H9 (cell line): ENCODE measurements around the gene PRDX2. TPM values are rescaled to one million over a fixed set of nuclear protein-coding genes. Genes with fewer than 3 reads are reported as not detected.

Experiments
- DNase-seq: peaks from one replicate; pipeline ENCODE4 v3.0.0-alpha.2; 2017
- H2AFZ ChIP-seq: one replicate; pipeline ENCODE4 v1.6.1; 2013; ENCODE audit warnings: mild to moderate bottlenecking, low read length, control low read depth, moderate library complexity
- H2AK5ac ChIP-seq: 2 replicates; pipeline ENCODE4 v1.6.1; 2013; ENCODE audit warnings: low read length, control low read depth, mixed read lengths; ENCODE audit not compliant: insufficient read length
- H2BK120ac ChIP-seq: one replicate; pipeline ENCODE4 v1.6.1; 2013; ENCODE audit warnings: low read depth, mild to moderate bottlenecking, low read length, control low read depth, inconsistent platforms; ENCODE audit not compliant: poor library complexity, severe bottlenecking
- H2BK12ac ChIP-seq: 2 replicates; pipeline ENCODE4 v1.6.1; 2013; ENCODE audit warnings: low read length, control low read depth, mixed read lengths, low read depth; ENCODE audit not compliant: insufficient read length
- H2BK15ac ChIP-seq: 2 replicates; pipeline ENCODE4 v1.6.1; 2013; ENCODE audit warnings: low read depth, low read length, control low read depth
- H2BK20ac ChIP-seq: one replicate; pipeline ENCODE4 v1.6.1; 2013; ENCODE audit warnings: low read depth, mild to moderate bottlenecking, low read length, control low read depth, inconsistent platforms; ENCODE audit not compliant: poor library complexity, severe bottlenecking
- H2BK5ac ChIP-seq: 2 replicates; pipeline ENCODE4 v1.6.1; 2013; ENCODE audit warnings: low read length, control low read depth, mixed read lengths; ENCODE audit not compliant: insufficient read length
- H3K14ac ChIP-seq: 2 replicates; pipeline ENCODE4 v1.6.1; 2013; ENCODE audit warnings: low read length, control low read depth; ENCODE audit not compliant: insufficient read depth
- H3K18ac ChIP-seq: 2 replicates; pipeline ENCODE4 v1.6.1; 2013; ENCODE audit warnings: low read depth, mild to moderate bottlenecking, mixed read lengths, low read length, control low read depth; ENCODE audit not compliant: insufficient read length
- H3K23ac ChIP-seq: 2 replicates; pipeline ENCODE4 v1.6.1; 2013; ENCODE audit warnings: low read length, control low read depth, mixed read lengths, low read depth; ENCODE audit not compliant: insufficient read length
- H3K23me2 ChIP-seq: 2 replicates; pipeline ENCODE4 v1.6.1; 2013; ENCODE audit warnings: low read depth, mild to moderate bottlenecking, mixed read lengths, low read length, control low read depth; ENCODE audit not compliant: insufficient read length, poor library complexity, severe bottlenecking
- H3K27ac ChIP-seq: 2 replicates; pipeline ENCODE4 v1.5.1; 2013; ENCODE audit warnings: low read length, control low read depth, mixed read lengths, low read depth; ENCODE audit not compliant: insufficient read length
- H3K27me3 ChIP-seq: 2 replicates; pipeline ENCODE4 v1.6.1; 2013; ENCODE audit warnings: low read length, control low read depth, inconsistent platforms; ENCODE audit not compliant: insufficient read depth
- H3K4ac ChIP-seq: 2 replicates; pipeline ENCODE4 v1.6.1; 2013; ENCODE audit warnings: low read depth, mild to moderate bottlenecking, control low read depth, inconsistent platforms, low read length, moderate library complexity
- H3K4me1 ChIP-seq: 2 replicates; pipeline ENCODE4 v1.6.1; 2013; ENCODE audit warnings: low read length, control low read depth, inconsistent platforms; ENCODE audit not compliant: insufficient read depth
- H3K4me2 ChIP-seq: 2 replicates; pipeline ENCODE4 v1.6.1; 2013; ENCODE audit warnings: low read length, control low read depth, mixed read lengths; ENCODE audit not compliant: insufficient read length, insufficient read depth
- H3K56ac ChIP-seq: 2 replicates; pipeline ENCODE4 v1.6.1; 2013; ENCODE audit warnings: low read depth, mild to moderate bottlenecking, mixed read lengths, low read length, control low read depth; ENCODE audit not compliant: insufficient read length
- H3K79me1 ChIP-seq: 2 replicates; pipeline ENCODE4 v1.6.1; 2013; ENCODE audit warnings: low read depth, mild to moderate bottlenecking, moderate library complexity, low read length, control low read depth, inconsistent platforms; ENCODE audit not compliant: insufficient read depth, poor library complexity, severe bottlenecking
- H3K79me2 ChIP-seq: 2 replicates; pipeline ENCODE4 v1.6.1; 2013; ENCODE audit warnings: low read length, control low read depth, inconsistent platforms; ENCODE audit not compliant: insufficient read depth
- H3K9ac ChIP-seq: 2 replicates; pipeline ENCODE4 v1.6.1; 2013; ENCODE audit warnings: low read length, control low read depth, mixed read lengths; ENCODE audit not compliant: insufficient read length; ENCODE audit errors: extremely low read depth
- H3K9me3 ChIP-seq: one replicate; pipeline ENCODE4 v1.6.1; 2013; ENCODE audit warnings: low read depth, low read length, inconsistent platforms; ENCODE audit not compliant: control insufficient read depth
- H3T11ph ChIP-seq: one replicate; pipeline ENCODE4 v1.6.1; 2013; ENCODE audit warnings: mild to moderate bottlenecking, low read length, control low read depth, inconsistent platforms
- H4K20me1 ChIP-seq: one replicate; pipeline ENCODE4 v1.6.1; 2013; ENCODE audit not compliant: control insufficient read depth, insufficient read length, insufficient read depth
- H4K5ac ChIP-seq: 2 replicates; pipeline ENCODE4 v1.6.1; 2013; ENCODE audit warnings: low read depth, mild to moderate bottlenecking, mixed read lengths, low read length, control low read depth; ENCODE audit not compliant: insufficient read length
- H4K8ac ChIP-seq: replicated peaks from 2 replicates; pipeline ENCODE4 v1.6.1; 2013; ENCODE audit warnings: low read length, control low read depth, mixed read lengths, low read depth; ENCODE audit not compliant: insufficient read length
- H4K91ac ChIP-seq: 2 replicates; pipeline ENCODE4 v1.6.1; 2013; ENCODE audit warnings: low read depth, mild to moderate bottlenecking, moderate library complexity, mixed read lengths, low read length, control low read depth; ENCODE audit not compliant: insufficient read length
- H3K27ac Mint-ChIP-seq, 3 experiments: 2 replicates in 2 of 3; 3 replicates in 1 of 3; pipeline ENCODE4 v1.8.0; 2020 to 2021; ENCODE audit warnings: mixed read lengths in 3 of 3, mild to moderate bottlenecking in 1 of 3, moderate library complexity in 1 of 3
- H3K27me3 Mint-ChIP-seq: 2 replicates; pipeline ENCODE4 v1.8.0; 2021; ENCODE audit warnings: low read depth, mild to moderate bottlenecking, moderate library complexity, mixed read lengths
- H3K36me3 Mint-ChIP-seq, 3 experiments: 2 replicates in 2 of 3; 3 replicates in 1 of 3; pipeline ENCODE4 v1.8.0; 2020 to 2021; ENCODE audit warnings: low read depth in 3 of 3, mixed read lengths in 3 of 3; ENCODE audit not compliant: insufficient read depth in 1 of 3
- H3K4me1 Mint-ChIP-seq, 2 experiments: 2 replicates each; pipeline ENCODE4 v1.8.0; 2020; ENCODE audit warnings: mixed read lengths in 2 of 2
- H3K4me3 Mint-ChIP-seq, 2 experiments: 2 replicates in 1 of 2; 3 replicates in 1 of 2; pipeline ENCODE4 v1.8.0; 2020 to 2021; ENCODE audit warnings: mild to moderate bottlenecking in 2 of 2, mixed read lengths in 2 of 2, moderate library complexity in 1 of 2
- H3K9me3 Mint-ChIP-seq, 2 experiments: 2 replicates in 1 of 2; 3 replicates in 1 of 2; pipeline ENCODE4 v1.8.0; 2020; ENCODE audit warnings: mild to moderate bottlenecking in 2 of 2, mixed read lengths in 2 of 2, moderate library complexity in 1 of 2
- CTCF ChIP-seq: fragments of 200-600 bp; sonication (generic); conservative IDR thresholded peaks from 3 replicates; pipeline ENCODE4 v1.8.0; 2021; ENCODE audit warnings: antibody characterized with exemption, mild to moderate bottlenecking
- WGBS: extraction: QIAGEN DNeasy Blood & Tissue Kit; methylation state at CpG from one replicate; pipeline ENCODE4 v1.1.7; 2013; ENCODE audit warnings: missing lambda C conversion rate, low lambda C conversion rate, mixed read lengths; ENCODE audit not compliant: insufficient read length; ENCODE audit errors: extremely low coverage; 5-methylcytosine and 5-hydroxymethylcytosine counted together
- total RNA-seq: library from RNA; stranded (reverse); gene quantifications from 2 replicates; pipeline ENCODE4 v1.2.1, GENCODE V29; 2021

The PRDX2 gene
- total RNA-seq, 1 experiment from 2014 or later: 468 TPM

DNA sequence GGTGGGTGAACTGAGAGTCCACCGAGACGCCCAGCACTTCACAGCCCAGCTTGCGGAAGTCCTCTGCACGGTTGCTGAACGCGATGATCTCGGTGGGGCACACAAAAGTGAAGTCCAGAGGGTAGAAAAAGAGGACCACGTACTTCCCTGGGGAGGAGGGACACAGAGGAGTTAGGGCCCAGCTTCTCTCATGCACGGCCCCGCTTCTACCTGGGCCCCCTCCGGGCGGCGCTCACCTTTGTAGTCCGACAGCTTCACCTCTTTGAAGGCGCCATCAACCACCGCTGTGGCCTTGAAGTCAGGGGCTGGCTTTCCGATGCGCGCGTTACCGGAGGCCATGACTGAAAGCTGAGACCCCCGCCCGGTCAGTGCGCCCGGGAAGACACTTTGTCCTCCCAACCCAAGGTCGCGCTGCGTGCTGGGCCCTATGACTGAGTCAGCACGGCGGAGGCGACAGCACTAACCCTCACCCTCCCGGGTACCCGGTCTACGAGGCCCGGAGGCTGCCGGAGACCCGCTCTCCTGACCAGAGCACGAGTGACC, 606 bp downstream of the PRDX2 start:
- H3K27ac Mint-ChIP-seq: peak overlapping the region in 1 of 3 experiments; percentile 81; a peak in 1 of 7 replicates
- DNase-seq: peak; percentile 45
- Histone ChIP-seq H3T11ph (no peak overlapping the region), H3K23me2 (peaks cover 18% of the 10 kb centered on the region), H3K4ac (no peak overlapping the region), H2AFZ (no peak overlapping the region), H3K27ac (no peak overlapping the region), H3K79me1 (peaks cover 4% of the 10 kb centered on the region), H2BK12ac (no peak overlapping the region), H2BK20ac (no peak overlapping the region), H3K18ac (peak overlapping the region; percentile 73), H2BK15ac (no peak overlapping the region), H2AK5ac (no peak overlapping the region), H4K8ac (no peak overlapping the region), H4K5ac (no peak overlapping the region), H3K27me3 (no peaks in the 10 kb centered on the region), H2BK5ac (no peak overlapping the region), H3K9ac (peak overlapping the region; percentile 85), H2BK120ac (no peak overlapping the region), H3K9me3 (no peaks in the 10 kb centered on the region), H4K91ac (no peak overlapping the region), H3K4me2 (peak overlapping the region; percentile 84), H3K23ac (no peak overlapping the region), H3K14ac (peak overlapping the region; percentile 86), H3K4me1 (no peaks in the 10 kb centered on the region; the same call in 1 of the 2 replicates), H3K79me2 (no peaks in the 10 kb centered on the region), H3K56ac (no peak overlapping the region), H4K20me1 (no peaks in the 10 kb centered on the region)
- H3K9me3 Mint-ChIP-seq: no peaks in the 10 kb centered on the region; a peak in 1 of 5 replicates
- WGBS: no CpG with 5 or more reads among the region's 38 CpGs
- no peak for TF ChIP-seq CTCF
- H3K4me3 Mint-ChIP-seq: peak overlapping the region; percentile 91 to 94
- peaks cover 6% of the 10 kb centered on the region for H3K27me3 Mint-ChIP-seq
- H3K4me1 Mint-ChIP-seq: peaks cover 18 to 20% of the 10 kb centered on the region in 2 experiments
- peaks cover 11 to 44% (median 35%) of the 10 kb centered on the region in 3 experiments; a peak in 6 of 7 replicates for H3K36me3 Mint-ChIP-seq
